EH (cell line): ENCODE results near the gene SUMF1.

ENCODE experiments used
- DNase-seq: peaks from one replicate; pipeline ENCODE4 v3.0.0-alpha.2; 2015; ENCODE audit warnings: low read depth

Gene SUMF1

GRCh38 chr3:4413467-4413866 is 53.6 kb downstream of the SUMF1 start:
- DNase-seq = peak; percentile 4

- no peak for DNase-seq
Measured at GRCh38 chr3:4411833-4412232, 55.2 kb downstream of the SUMF1 start.

GRCh38 chr3:4411236-4411635 is 55.8 kb downstream of the SUMF1 start:
- DNase-seq = no peak

GRCh38 chr3:4410606-4411005 is 56.5 kb downstream of the SUMF1 start:
- DNase-seq = no peak

GRCh38 chr3:4409971-4410573 is 57.0 kb downstream of the SUMF1 start:
- DNase-seq = no peak

GRCh38 chr3:4409415-4409814 is 57.7 kb downstream of the SUMF1 start:
- no peak for DNase-seq

- DNase-seq = no peak
Measured at GRCh38 chr3:4408958-4409357, 58.1 kb downstream of the SUMF1 start.

GRCh38 chr3:4407941-4408340 is 59.1 kb downstream of the SUMF1 start:
- DNase-seq = no peak

GRCh38 chr3:4406746-4407568 is 60.1 kb downstream of the SUMF1 start:
- DNase-seq = no peak

GRCh38 chr3:4404881-4405280 is 62.2 kb downstream of the SUMF1 start:
- no peak for DNase-seq

- no peak for DNase-seq
Measured at GRCh38 chr3:4401441-4401840, 65.6 kb downstream of the SUMF1 start.

GRCh38 chr3:4399476-4399875 is 67.6 kb downstream of the SUMF1 start:
- no peak for DNase-seq

GRCh38 chr3:4398941-4399245 is 68.2 kb downstream of the SUMF1 start:
- DNase-seq = no peak

GRCh38 chr3:4398120-4398940 is 68.7 kb downstream of the SUMF1 start:
- no peak for DNase-seq

- no peak for DNase-seq
Measured at GRCh38 chr3:4397466-4397865, 69.6 kb downstream of the SUMF1 start.

- DNase-seq = no peak
Measured at GRCh38 chr3:4396542-4396941, 70.5 kb downstream of the SUMF1 start.

- DNase-seq = no peak
Measured at GRCh38 chr3:4396006-4396405, 71.1 kb downstream of the SUMF1 start.

GRCh38 chr3:4395448-4395847 is 71.6 kb downstream of the SUMF1 start:
- DNase-seq = peak; percentile 3

- DNase-seq = no peak
Measured at GRCh38 chr3:4394567-4394966, 72.5 kb downstream of the SUMF1 start.

- peak; percentile 21 for DNase-seq
Measured at GRCh38 chr3:4394048-4394447, 73.0 kb downstream of the SUMF1 start.

- no peak for DNase-seq
Measured at GRCh38 chr3:4392992-4393391, 74.1 kb downstream of the SUMF1 start.

- DNase-seq = no peak
Measured at GRCh38 chr3:4387210-4388204, 79.6 kb downstream of the SUMF1 start.
